CD4-positive, alpha-beta T cell treated with Interleukin-12 subunit alpha and Interleukin-12 subunit beta, for 1 hour (primary cell): ENCODE results near the gene NEUROD2.

ENCODE experiments used
- DNase-seq: peaks from one replicate; pipeline ENCODE4 v3.0.0-alpha.2; 2020

Gene NEUROD2

GRCh38 chr17:39618246-39618913 lies 10.7 kb upstream of the NEUROD2 start:
- no peak for DNase-seq

GRCh38 chr17:39617446-39618245 lies 9.9 kb upstream of the NEUROD2 start:
- DNase-seq: peak; percentile 52

- no peak for DNase-seq
These were observed 9.4 kb upstream of the NEUROD2 start for GRCh38 chr17:39617100-39617445.

- no peak for DNase-seq
These were observed 7.7 kb upstream of the NEUROD2 start for GRCh38 chr17:39615434-39615833.

- no peak for DNase-seq
These were observed 6.9 kb upstream of the NEUROD2 start for GRCh38 chr17:39614545-39615157.

- no peak for DNase-seq
These were observed 5.3 kb upstream of the NEUROD2 start for GRCh38 chr17:39612935-39613464.

- no peak for DNase-seq
These were observed 4.7 kb upstream of the NEUROD2 start for GRCh38 chr17:39612291-39612894.

- DNase-seq: no peak
These were observed 3.8 kb upstream of the NEUROD2 start for GRCh38 chr17:39611401-39612112.

- no peak for DNase-seq
These were observed 1.8 kb upstream of the NEUROD2 start for GRCh38 chr17:39609416-39610025.

GRCh38 chr17:39608142-39608981 lies 642 bp upstream of the NEUROD2 start:
- DNase-seq: no peak

GRCh38 chr17:39607057-39607850 lies 466 bp downstream of the NEUROD2 start:
- DNase-seq: no peak

GRCh38 chr17:39606434-39607056 lies 1.2 kb downstream of the NEUROD2 start:
- DNase-seq: no peak

GRCh38 chr17:39605492-39606433 lies 2.0 kb downstream of the NEUROD2 start:
- DNase-seq: no peak

GRCh38 chr17:39604911-39605491 lies 2.7 kb downstream of the NEUROD2 start:
- no peak for DNase-seq

GRCh38 chr17:39603304-39604016 lies 4.3 kb downstream of the NEUROD2 start:
- no peak for DNase-seq

GRCh38 chr17:39602533-39603303 lies 5.0 kb downstream of the NEUROD2 start:
- no peak for DNase-seq
